Measurements from ENCODE around the gene SLC35D2. TPM values are rescaled to one million over a fixed set of nuclear protein-coding genes. Genes with fewer than 3 reads are reported as not detected.
A peak's percentile ranks its signal among the peaks of the same experiment; 100 is the strongest.

The SLC35D2 gene
- total and polyA plus RNA-seq, 10 donors: 9.8 to 20.9 (median 13.5) TPM

DNA sequence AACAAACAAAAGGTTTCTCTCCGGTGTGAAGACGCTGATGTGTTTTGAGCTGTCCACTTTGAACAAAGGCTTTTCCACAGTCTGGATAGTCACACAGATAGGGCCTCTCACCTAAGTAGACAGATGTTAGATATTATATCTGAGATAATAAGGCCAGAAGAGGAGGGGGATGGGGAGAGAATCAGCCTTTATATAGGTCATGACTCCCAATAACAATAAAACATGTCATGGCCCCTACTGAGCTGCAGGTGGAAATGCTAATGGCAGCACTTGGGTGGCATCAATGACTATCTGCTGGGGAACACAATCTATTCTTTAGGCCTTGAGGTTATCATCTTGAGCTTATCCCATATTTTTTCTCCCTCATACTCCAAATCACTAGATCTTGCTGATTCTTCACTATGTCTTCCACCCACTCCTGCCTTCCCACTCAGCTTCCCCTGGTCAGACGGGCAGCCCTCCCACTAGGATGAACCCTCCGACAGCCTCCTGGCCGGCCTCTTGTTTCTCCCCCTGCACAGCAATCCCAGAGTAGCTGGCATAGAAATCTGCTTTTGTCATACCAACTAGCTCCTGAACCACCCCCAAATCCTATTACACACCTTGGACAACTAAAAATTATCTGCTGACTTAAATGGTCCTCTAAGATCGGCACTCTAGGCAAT, 11.5 kb upstream of the SLC35D2 start:
- no peak overlapping the region for H3K27ac ChIP-seq
- peaks cover 0 to under 1% (median 0%) of the 10 kb centered on the region in 8 donors for H3K9me3 ChIP-seq
- H3K27me3 ChIP-seq (replicated peaks in 1 of 7): no peaks in the 10 kb centered on the region
- peaks cover 0 to 39% (median 4%) of the 10 kb centered on the region in 6 donors for H3K36me3 ChIP-seq
- TF ChIP-seq, protein P1, sequence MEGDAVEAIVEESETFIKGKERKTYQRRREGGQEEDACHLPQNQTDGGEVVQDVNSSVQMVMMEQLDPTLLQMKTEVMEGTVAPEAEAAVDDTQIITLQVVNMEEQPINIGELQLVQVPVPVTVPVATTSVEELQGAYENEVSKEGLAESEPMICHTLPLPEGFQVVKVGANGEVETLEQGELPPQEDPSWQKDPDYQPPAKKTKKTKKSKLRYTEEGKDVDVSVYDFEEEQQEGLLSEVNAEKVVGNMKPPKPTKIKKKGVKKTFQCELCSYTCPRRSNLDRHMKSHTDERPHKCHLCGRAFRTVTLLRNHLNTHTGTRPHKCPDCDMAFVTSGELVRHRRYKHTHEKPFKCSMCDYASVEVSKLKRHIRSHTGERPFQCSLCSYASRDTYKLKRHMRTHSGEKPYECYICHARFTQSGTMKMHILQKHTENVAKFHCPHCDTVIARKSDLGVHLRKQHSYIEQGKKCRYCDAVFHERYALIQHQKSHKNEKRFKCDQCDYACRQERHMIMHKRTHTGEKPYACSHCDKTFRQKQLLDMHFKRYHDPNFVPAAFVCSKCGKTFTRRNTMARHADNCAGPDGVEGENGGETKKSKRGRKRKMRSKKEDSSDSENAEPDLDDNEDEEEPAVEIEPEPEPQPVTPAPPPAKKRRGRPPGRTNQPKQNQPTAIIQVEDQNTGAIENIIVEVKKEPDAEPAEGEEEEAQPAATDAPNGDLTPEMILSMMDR (IDR thresholded peaks at IDR 0.05 in 8 of 11, conservative IDR thresholded peaks at IDR 0.05 in 3 of 11): no peak
- TF ChIP-seq POLR2AphosphoS5 (IDR thresholded peaks at IDR 0.05) (no peak), POLR2A (IDR thresholded peaks at IDR 0.05) (no peak)
- H3K4me1 ChIP-seq: peaks cover 0 to 18% (median 7%) of the 10 kb centered on the region in 6 donors
- DNase-seq: no peak
- no peak overlapping the region for H3K4me3 ChIP-seq
- intact Hi-C loops (cut with DNase I; ENCODE audit: low total_unique reads): no loop called here
- WGBS, 5 donors: 96 to 98% (median 97%) methylated on average over 6 of the region's 6 CpGs

DNA sequence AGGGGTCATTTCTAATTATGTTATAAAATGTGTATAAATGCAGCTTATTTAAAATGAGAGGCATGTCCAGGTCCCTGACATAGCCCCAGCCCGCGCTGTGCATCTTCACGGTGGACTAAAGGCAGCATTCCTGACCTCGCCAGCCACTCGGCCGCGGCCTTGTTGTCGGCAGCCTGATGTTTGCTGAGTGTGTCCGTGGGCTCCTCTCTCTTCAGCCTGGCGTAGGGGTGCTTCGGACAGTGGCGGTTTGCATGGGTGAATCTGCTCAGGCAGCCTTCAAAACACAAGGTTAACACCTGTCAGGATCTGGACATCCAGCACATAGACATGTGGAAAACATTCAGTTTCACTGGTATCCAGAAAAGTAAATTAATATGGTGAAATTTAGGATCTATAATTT, 8.8 kb upstream of the SLC35D2 start:
- Histone ChIP-seq H3K27ac (no peak overlapping the region), H3K4me1 (no peaks in the 10 kb centered on the region), H3K9me3 (no peaks in the 10 kb centered on the region), H3K36me3 (peaks cover 0 to 61% (median 7%) of the 10 kb centered on the region in 6 donors), H3K4me3 (no peak overlapping the region), H3K27me3 (replicated peaks in 1 of 7) (no peaks in the 10 kb centered on the region)
- no peak for DNase-seq
- no peak for TF ChIP-seq POLR2A (IDR thresholded peaks at IDR 0.05)
- TF ChIP-seq, protein P1 (IDR thresholded peaks at IDR 0.05 in 8 of 11, conservative IDR thresholded peaks at IDR 0.05 in 3 of 11): no peak
- TF ChIP-seq POLR2AphosphoS5 (IDR thresholded peaks at IDR 0.05): no peak
- WGBS, 5 donors: 94 to 99% (median 97%) methylated on average over 12 of the region's 12 CpGs
- intact Hi-C loops (cut with DNase I; ENCODE audit: low total_unique reads): no loop called here

DNA sequence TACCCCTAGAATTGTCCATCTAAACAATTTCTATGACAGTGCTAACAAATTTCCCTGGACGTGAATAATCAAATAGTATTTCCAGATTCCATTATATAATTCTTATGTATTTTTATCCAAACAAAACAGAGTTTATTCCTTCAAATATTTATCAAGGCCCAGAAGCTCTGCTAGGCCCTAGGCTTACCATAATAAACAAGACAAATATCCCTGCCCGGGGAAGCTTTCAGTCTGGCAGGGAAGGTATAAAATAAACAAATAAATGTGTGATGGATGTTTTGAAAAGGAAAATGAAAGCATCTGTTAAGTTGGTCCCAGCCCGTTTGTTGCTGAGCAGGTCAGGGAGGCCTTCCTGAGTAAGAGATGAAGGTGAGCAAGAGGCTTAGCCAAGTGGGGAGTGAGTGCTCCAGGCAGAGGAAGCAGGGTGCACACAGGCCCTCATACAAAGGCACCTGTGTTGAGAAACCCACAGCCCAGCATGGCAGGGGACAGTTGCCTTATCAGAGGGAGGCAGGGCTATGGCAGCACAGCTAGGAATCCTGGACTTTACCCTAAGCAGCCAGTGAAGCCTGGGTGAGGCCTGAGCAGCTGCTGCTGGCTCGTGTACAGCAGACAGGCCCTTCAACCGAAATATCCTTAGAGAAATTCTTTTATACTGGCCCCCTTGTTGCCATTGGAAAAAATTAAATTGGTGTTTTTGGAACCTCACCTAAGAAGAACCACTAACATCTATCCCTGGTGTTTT, 7.7 kb upstream of the SLC35D2 start:
- Histone ChIP-seq H3K4me3 (no peak overlapping the region), H3K4me1 (no peaks in the 10 kb centered on the region), H3K27ac (peak overlapping the region in 1 of 8 donors; percentile 18), H3K36me3 (peaks cover 0 to 61% (median 7%) of the 10 kb centered on the region in 6 donors), H3K27me3 (replicated peaks in 1 of 7) (no peaks in the 10 kb centered on the region), H3K9me3 (no peaks in the 10 kb centered on the region)
- intact Hi-C loops (cut with DNase I; ENCODE audit: low total_unique reads): no loop called here
- TF ChIP-seq POLR2AphosphoS5 (IDR thresholded peaks at IDR 0.05): no peak
- TF ChIP-seq POLR2A (IDR thresholded peaks at IDR 0.05): no peak
- DNase-seq: no peak
- WGBS, 5 donors: 79 to 87% (median 83%) methylated on average over 5 of the region's 5 CpGs

DNA sequence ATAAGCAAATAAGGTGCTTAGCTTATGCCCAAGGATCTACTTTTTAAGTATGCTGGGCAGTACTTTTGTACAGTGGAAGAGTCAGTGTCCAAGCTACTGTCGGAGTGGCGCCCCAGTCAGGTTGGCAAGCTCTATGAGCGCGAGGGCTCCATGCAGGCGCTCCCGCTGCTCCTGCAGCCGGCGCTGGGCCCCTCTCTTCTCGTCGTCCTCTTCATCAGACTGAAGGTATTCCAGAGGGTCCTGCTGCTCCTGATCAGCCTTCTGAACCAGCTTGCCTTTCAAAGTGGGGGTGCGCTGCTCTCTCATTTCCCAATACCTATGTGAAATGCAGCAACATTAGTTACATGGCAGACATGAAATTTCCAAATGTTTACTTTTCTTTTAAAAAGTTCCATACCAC, 4.6 kb upstream of the SLC35D2 start:
- no peak overlapping the region for H3K4me3 ChIP-seq
- H3K27ac ChIP-seq: no peak overlapping the region
- TF ChIP-seq, protein P1 (IDR thresholded peaks at IDR 0.05 in 8 of 11, conservative IDR thresholded peaks at IDR 0.05 in 3 of 11): no peak
- TF ChIP-seq POLR2A (IDR thresholded peaks at IDR 0.05) (no peak), POLR2AphosphoS5 (IDR thresholded peaks at IDR 0.05) (no peak)
- no peak for DNase-seq
- peaks cover 0 to 52% (median 7%) of the 10 kb centered on the region in 6 donors for H3K36me3 ChIP-seq
- intact Hi-C loops (cut with DNase I; ENCODE audit: low total_unique reads): no loop called here
- H3K9me3 ChIP-seq: no peaks in the 10 kb centered on the region
- H3K4me1 ChIP-seq: peaks cover 0 to 9% (median under 1%) of the 10 kb centered on the region in 6 donors
- WGBS, 5 donors: 95 to 98% (median 96%) methylated on average over 11 of the region's 11 CpGs
- H3K27me3 ChIP-seq (replicated peaks in 1 of 7): no peaks in the 10 kb centered on the region

Data from spleen (tissue), 11 donors.